ENCODE results near the gene IQCH.
"Not testable (repeated sequence)": the region's sequence is repeated elsewhere in the genome, so short reads cannot be mapped to it uniquely, and the experiment has no call there.

Gene IQCH

DNA sequence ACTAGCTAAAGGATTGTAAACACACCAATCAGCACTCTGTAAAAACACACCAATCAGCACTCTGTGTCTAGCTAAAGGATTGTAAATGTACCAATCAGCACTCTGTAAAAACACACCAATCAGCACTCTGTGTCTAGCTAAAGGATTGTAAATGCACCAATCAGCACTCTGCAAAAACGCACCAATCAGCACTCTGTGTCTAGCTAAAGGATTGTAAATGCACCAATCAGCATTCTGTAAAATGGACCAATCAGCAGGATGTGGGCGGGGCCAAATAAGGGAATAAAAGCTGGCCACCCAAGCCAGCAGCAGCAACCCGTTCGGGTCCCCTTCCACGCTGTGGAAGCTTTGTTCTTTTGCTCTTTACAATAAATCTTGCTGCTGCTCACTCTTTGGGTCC is 8.0 kb upstream of the IQCH start:
- not testable (repeated sequence) for DNase-seq (ENCODE audit: low read depth)

DNA sequence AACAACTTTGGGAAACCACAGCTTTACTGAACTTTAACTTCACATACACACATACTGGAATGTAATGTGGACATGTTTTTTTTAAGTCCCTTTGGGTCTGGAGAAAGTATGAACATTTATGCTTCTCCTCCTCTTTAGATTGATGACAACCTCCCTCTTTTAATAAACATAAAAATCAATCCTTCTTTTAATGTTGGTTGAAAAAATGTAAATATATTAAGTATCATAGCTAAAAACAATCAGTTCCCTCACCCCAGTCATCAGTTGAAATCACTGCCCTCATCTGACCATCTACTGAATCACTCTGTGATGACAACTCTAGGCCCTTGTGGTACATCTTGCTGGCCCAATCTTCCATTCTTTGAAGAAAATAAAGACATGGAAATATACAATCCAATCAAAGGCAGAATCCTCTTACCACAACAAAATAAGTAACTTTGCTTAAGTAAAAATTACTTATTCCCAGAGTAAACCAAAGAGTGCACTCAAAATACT is 6.5 kb upstream of the IQCH start:
- no peak for DNase-seq (ENCODE audit: low read depth)

DNA sequence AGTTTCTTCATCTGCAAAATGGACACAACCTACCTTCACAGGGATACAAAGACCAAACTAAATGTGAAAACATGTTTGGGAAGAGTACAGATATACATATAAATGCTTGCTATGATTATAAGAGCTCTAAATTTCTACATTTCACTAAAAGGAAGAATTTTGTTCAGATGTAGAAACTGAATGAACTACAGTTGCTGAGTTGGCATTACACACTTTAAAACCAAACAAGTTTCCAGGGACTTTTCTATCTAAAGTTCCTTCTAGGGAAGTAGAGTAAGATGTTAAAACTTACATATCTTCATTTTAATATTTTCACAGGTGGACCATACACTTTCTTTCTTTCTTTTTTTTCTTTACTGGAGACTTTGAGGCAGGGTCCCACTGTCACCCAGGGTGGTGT is 4.8 kb upstream of the IQCH start:
- DNase-seq (ENCODE audit: low read depth): no peak

DNA sequence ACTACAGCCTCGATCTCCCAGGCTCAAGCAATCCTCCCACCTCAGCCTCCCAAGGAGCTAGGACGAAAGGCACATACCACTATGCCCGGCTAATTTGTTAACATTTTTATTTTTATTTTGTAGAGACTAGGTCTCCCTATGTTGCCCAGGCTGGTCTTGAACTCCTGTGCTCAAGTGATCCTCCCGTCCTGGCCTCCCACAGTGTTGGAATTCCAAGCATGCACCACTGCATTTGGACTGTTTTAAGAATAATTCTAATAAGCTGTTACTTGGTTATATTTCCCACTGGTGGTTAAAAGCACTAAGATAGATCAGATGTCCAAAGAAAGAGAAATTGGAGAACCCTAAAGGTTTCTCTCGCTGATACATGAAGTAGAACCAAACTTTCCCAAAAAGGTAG is 3.3 kb upstream of the IQCH start:
- DNase-seq (ENCODE audit: low read depth): no peak

DNA sequence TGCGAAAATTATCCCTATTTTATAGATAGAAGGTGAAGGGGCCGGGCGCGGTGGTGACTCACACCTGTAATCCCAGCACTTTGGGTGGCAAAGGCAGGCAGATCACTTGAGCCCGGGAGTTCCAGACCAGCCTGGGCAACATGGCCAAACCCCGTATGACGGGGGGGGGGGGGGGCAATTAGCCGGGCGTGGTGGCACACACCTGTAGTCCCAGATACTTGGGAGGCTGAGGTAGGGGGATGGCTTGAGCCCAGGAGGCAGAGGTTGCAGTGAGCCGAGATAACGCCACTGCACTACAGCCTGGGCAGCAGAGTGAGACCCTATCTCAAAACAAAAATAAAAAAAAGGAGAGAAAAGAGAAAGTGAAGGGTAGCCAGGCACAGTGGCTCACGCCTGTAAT is 1.5 kb upstream of the IQCH start:
- DNase-seq (ENCODE audit: low read depth): no peak

DNA sequence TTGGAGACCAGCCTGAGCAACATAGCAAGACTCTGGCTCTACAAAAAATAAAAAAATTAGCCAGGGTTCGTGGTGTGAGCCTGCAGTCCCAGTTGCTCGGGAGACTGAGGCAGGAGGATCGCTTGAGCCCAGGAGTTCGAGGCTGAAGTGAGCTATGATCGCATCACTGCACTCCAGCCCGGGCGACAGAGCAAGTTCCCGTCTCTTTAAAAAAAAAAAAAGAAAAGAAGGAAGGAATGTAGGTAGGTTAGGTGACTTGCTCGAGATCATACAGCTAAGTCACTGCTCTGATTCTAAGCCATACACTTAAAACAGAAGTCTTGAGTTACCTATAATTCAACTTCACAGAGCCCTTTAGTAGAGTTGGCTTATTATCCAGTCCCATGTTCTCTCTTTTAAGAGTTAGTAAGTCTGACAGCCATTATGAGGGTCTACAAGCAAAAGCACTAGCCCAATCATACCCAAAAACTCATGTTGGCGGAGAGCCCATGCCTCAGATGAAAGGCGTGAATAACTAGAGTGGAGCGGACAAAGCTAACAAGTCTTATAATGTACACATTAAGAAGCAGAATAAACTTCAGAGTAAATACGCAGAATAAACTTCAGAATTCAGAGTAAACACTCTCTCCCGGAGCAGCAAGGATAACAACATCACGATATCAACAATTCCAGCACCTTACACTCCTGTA is 893 bp upstream of the IQCH start:
- peak; percentile 16 for DNase-seq (ENCODE audit: low read depth)

DNA sequence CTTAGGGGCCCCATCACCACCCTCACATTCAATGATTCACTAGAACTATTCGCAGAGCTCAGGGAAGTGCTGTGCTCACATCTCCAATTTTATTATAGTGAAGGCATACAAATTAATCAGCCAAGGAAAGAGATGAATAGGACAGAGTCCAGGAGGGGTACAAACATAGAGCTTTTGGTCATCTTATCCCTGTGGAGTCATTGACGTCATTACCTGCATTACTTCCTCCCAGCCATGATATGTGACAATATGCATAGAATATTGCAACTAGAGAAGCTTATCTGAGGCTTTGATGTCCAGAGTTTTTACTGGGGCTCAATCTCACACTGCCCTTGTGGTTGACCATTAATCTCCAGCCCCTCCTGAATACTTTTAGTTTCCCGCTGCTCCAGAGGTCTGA is 1.5 kb downstream of the IQCH start:
- no peak for DNase-seq (ENCODE audit: low read depth)

DNA sequence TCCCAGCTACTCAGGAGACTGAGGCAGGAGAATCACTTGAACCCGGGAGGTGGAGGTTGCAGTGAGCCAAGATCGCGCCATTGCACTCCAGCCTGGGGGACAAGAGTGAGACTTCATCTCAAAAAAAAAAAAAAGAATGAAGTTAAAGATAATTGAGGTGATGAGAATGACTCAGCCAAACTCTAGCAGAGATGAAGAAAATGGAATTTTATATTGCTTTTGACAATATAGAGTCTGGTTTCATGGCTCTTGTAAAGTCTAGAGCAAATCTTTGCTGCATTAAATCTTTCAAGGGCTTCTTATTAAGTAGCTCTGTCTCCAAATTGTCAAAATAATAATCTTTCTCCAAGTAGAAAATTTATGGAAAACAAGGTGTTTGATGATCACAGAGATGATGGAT is 3.8 kb downstream of the IQCH start:
- DNase-seq (ENCODE audit: low read depth): not testable (repeated sequence)

DNA sequence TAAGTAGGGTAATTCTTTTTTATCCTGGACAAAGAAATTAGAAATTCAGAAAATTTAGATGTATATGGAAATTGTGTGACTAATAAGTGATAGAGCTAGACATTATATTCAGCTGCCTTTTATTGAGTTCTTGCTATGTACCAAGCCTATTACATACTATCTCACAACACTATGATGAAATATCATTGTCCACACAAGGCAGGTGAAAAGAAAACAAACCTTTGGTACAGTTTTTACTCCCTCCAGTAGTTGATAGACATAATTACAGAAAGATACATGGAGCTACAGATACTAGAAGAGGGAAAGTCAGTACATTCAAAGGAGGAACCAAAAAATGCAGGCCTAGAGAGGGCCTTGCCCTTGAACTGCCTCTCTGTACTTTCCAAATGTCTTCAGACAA is 4.8 kb downstream of the IQCH start:
- DNase-seq (ENCODE audit: low read depth): no peak

DNA sequence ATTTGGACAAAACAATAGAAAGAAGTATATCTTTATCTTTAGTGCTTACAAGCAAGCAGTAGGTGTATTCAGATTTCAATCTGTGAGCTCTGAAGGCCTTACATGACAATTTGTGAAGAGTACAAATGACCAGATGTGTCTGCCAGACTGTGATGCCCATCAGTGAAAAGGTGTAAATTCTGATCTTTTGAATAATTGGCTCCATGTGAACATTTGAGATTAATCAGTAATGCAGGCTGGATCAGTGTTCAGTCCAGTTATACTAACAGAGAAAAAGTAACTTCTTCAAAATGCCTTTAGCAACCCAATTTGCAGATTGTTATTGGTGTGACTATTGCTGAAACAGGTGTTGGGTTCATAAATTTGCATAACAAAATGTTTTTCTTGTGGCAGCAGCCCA is 5.2 kb downstream of the IQCH start:
- DNase-seq (ENCODE audit: low read depth): no peak

DNA sequence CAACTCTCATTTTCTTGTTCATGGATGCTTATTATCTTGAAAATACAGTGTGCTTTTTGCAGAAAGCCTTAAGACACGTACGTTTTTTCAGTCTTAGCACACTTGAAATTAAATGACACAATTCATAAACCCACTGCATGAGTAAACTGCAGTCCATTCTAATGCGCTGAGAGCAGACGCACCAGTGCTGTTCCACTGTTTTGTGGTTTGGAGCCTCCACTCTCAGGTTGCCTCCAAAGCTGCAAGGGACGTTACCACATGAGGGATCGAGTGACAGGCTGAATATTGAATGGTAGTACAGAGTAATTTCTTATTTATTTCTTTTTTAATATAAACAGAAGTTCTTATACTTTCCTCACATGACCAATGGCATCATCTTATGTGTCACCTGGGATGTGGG is 12.3 kb downstream of the IQCH start:
- no peak for DNase-seq (ENCODE audit: low read depth)

DNA sequence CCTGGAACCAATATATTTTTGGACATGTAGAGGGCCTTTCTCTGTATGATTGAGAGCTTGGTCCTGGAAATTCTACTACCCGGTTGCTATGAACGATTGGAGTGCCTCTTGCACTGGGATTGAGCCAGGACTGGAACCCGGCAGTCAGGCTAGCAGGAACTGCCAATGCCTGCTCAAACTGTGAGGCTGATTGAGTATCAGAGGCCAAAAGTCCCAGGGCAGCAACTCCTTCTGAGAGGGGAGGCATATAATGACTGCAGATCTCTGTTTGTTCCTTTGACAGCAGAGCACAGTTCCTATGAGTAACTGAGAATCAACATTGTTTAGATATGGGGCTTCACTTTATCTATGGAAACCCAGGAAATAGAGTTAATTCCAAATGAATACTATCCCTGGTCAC is 12.9 kb downstream of the IQCH start:
- DNase-seq (ENCODE audit: low read depth): no peak

DNA sequence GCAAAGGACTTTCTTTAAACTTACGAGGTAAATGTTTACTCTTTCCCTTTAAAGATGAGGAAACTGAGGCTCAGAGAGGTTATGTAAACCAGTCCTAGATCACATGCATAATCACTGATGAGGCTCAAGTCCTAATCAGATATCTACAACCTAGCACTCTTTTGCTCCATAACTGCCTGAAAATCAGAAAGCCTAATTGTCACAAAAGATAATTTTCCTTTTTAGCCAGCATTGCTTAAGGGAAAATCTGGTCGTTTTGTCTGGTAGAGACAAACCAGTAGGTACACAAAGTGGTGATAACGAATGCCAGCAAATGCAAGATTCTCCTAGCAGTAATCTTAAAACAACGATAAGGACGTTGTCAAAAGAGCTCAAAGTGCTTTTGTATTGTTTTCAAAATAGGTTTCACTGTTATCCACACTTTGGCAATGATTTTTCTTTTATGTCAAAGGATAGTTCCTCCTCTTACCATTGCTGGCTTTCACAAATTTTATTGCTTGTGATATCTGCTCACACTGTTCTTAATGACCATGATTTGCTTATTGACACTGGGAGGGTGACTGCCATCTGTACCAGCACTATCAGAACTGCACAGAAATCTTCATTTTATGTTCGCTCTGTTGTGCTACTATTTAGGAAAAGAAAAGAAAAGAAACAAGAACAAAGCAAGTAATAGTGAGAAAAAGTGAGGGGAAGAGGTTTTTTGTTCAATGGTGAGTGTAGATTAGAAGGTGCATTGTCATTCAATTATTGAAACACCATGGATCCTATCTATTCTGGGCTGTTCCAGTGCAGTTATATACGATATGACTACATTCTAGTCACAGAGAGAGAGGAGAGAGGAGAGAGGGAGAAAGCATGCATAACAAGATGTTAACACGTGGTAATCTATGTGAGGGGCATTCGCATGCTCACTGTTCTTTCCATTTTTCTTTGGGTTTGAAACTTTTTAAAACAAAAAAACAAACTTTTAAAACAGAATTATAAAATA is 13.7 kb downstream of the IQCH start:
- no peak for DNase-seq (ENCODE audit: low read depth)

DNA sequence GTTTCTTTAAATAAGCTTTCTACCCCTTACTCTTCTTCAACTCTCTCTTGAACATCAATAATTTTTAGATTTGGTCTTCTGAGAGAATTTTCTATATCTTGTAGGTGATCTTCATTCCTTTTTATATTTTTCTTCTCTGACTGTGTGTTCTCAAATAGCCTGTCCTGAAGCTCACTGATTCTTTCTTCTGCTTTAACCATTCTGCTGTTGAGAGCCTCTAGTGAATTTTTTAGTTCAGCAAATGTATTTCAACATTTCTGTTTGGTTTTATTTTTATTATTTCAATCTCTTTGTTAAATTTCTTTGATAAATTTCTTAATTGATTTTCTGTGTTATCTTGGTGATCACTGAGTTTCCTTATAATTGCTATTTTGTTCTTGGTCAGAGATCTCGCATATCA is 19.6 kb downstream of the IQCH start:
- DNase-seq (ENCODE audit: low read depth): no peak

DNA sequence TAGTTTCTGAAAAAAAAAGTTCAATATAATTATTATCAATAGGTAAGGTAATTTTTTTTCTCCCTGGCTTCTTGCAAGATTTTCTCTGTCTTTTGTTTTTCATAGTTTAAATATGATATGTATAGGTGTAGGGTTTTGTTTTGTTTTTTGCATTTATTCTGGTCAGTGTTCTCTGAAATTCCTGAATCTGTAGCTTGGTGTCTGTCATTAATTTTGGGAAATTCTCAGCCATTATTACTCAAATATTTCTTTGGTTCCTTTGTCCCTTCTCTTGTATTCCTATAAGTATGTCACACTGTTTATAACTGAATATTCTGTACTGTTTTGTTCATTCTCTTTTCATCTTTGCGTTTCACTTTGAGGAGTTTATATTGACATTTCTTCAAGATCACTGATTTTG is 22.1 kb downstream of the IQCH start:
- no peak for DNase-seq (ENCODE audit: low read depth)

DNA sequence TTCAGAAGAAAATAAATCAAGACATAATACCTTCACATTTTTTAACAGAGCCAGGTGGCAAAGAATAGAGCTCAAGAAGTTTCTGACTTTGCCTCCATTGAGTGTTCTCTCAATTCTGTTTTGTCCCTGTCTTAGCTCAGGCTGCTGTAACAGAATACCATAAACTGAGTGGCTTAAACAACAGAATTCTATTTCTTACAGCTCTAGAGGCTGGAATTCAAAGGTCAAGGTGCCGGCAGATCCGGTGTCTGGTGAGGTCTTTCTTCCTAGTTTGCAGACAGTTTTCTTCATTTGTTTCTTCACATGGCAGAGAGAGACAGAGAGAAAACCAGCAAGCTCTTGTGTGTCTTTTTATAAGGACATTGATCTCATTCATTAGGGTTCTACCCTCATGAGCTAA is 25.6 kb downstream of the IQCH start:
- DNase-seq (ENCODE audit: low read depth): no peak

DNA sequence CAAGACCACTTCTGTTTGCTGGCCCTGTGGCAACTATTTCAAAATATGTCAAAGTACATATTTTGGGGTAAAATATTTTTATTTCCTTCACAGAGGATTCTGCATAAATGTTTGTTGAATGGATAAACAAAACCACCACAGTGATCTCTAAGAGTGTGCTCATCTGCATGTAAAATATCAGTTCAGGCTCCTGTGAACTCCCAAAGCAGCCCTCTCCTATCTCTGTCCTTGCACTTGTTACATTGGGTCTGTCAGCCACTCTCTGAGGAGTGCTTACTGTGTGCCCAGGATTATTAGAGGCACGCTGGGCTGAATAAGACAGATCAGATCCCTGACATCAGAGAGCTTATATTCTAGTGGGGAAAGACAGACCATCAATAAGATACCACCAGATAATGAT is 27.1 kb downstream of the IQCH start:
- DNase-seq (ENCODE audit: low read depth): no peak

DNA sequence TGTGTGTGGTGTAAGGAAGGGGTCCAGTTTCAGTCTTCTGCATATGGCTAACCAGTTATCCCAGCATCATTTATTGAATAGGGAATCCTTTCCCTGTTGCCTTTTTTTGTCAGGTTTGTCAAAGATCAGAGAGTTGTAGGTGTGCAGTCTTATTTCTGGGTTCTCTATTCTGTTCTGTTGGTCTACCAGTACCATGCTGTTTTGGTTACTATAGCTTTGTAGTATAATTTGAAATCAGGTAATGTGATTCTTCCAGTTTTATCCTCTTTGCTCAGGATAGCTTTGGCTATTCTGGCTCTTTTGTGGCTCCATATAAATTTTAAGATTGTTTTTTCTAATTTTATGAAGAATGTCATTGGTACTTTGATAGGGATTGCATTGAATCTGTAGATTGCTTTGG is 31.0 kb downstream of the IQCH start:
- not testable (repeated sequence) for DNase-seq (ENCODE audit: low read depth)

DNA sequence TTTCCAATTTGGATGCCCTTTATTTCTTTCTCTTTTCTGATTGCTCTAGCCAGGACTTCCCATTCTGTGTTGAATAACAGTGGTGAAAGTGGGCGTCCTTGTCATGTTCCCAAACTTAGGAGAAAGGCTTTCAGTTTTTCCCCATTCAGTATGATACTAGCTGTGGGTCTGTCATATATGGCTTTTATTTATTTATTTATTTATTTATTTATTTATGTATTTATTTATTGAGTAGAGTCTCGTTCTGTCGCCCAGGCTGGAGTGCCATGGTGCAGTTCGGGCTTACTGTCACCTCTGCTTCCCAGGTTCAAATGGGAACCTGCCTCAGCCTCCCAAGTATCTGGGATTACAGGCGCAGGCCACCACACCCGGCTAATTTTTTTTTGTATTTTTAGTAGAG is 31.8 kb downstream of the IQCH start:
- DNase-seq (ENCODE audit: low read depth): not testable (repeated sequence)

DNA sequence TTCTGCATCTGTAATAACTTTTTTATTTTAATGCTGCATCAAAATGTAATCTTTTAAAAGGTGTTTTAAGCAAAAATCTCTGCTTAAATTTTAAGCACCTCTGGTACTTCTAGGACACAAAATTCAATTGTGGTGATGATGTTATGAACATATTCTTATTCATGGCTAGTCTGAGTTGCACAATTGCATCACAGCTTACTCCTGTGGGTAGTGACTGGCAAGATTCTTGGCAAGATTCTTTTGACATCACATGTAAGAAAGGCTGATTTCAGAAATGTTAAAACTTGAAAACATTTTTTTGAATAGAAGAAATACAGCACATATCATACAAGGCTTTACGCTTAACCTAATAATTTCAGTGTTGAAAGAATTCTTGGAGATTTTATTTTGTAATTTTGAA is 35.7 kb downstream of the IQCH start:
- no peak for DNase-seq (ENCODE audit: low read depth)

DNA sequence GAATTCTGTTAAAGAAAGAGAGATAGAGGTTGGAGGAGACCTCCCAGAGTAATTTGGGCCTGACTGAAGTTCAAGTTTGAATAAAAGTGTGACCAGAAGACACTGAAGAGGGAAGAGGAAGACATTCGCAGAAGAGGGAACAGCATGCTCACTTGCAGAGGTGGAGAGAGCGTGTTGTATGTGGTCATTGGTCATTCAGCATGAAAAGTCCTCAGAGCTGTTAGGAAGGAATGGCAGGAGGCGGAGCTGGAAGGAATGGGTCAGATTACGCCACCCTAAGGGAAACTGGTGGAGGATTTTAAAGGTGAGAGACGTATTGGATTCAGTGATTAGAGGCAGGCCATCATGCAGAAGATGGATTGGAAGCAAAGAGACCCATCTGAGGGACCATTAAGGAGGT is 41.6 kb downstream of the IQCH start:
- DNase-seq (ENCODE audit: low read depth): no peak

DNA sequence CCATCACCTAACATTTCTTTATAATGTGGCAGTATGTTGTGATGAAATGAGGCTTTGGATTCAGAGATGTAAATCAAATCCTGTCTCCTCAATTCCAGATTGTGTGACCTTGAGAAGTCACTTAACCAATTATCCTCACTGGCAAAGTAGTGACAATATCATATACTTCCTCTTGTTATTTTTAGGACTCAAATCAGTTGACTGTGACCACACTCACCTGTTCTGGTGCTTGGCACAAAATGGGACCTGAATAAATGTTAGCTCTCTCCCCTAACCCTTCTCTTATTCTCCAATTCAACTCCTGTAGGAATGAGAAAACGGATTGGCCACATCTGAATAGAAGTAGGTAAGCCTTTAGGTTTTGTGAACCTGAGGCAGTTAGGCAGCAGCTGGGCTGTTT is 42.1 kb downstream of the IQCH start:
- no peak for DNase-seq (ENCODE audit: low read depth)

DNA sequence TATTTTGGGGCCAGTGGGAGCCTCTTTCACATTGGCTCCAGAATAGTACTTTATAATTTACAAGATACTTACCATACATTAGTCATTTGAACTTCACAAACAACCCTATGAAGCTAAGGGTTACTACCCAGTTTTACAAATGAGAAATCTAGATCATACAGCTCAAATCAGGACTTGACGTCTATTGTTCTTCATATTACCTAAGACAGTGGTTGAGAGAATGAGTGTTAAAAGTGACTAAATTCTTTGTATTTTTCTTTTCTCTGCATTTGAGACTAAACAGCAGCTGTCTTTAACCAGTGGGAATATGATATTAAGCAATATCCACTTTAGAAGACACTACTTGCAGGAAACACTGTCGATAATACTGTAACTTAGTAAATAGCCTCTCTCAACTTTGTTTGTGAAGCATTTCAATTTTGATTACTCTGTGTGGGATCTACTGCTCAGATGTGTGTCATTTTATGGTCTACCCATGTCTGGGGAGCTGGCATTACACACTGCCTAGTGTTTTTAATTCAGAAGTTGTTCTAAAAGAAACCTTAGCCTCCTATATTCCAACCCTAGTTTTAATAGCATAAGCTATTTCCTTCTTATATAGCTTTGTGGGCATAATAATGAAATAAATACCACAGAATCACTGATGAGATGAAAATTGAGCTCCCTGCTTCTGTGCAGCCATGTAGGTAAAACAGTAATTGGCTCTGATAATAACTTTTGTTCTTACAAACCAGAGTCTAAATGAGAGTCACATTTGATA is 45.9 kb downstream of the IQCH start:
- no peak for DNase-seq (ENCODE audit: low read depth)
